GM12878 (cell line): ENCODE data around the gene ISY1. TPM values are rescaled to one million over a fixed set of nuclear protein-coding genes. Genes with fewer than 3 reads are reported as not detected.
"Not testable (repeated sequence)": the region's sequence is repeated elsewhere in the genome, so short reads cannot be mapped to it uniquely, and the experiment has no call there.

Experiments
- ATAC-seq: fragments of 200-7000 bp; cut with Tn5 transposase; 3 replicates; pipeline ENCODE4 v1.9.1; 2020; ENCODE audit warnings: mild to moderate bottlenecking, moderate library complexity
- BruUV-seq: library from RNA; stranded (reverse); fragments of 400-500 nt; replicated peaks from 2 replicates; lab custom pipeline; 2021; lab: Mats Ljungman, UMichigan
- CTCF ChIA-PET: fragments of 300-600 bp; sonication (Branson Sonifier 250); formaldehyde crosslinking; extraction: SDS; loops from one replicate; lab custom pipeline; 2021; ENCODE audit warnings: inconsistent platforms; lab: Yijun Ruan, JAX
- POLR2A ChIA-PET: fragments of 350-600 bp; formaldehyde crosslinking; extraction: SDS; loops from one replicate; lab custom pipeline; 2021; ENCODE audit warnings: inconsistent platforms; lab: Charles Lee
- RAD21 ChIA-PET: fragments of 300-600 bp; sonication (Branson Sonifier 250); formaldehyde crosslinking; loops from one replicate; lab custom pipeline; 2023; ENCODE audit warnings: antibody characterized with exemption; ENCODE audit not compliant: unreplicated experiment; lab: Charles Lee
- SMC1A ChIA-PET: fragments of 300-600 bp; sonication (Branson Sonifier 250); formaldehyde crosslinking; loops from one replicate; lab custom pipeline; 2023; ENCODE audit not compliant: unreplicated experiment, uncharacterized antibody; lab: Charles Lee
- DNase-seq: peaks from one replicate; pipeline ENCODE4 v3.0.0-alpha.2; 2011; ENCODE audit warnings: low read depth, low spot score
- FAIRE-seq: peaks from 3 replicates; lab custom pipeline; 2011; peaks lifted over from hg19 to GRCh38; lab: Jason Lieb, UNC
- H2AFZ ChIP-seq: 2 replicates; pipeline ENCODE4 v1.6.0; 2011; ENCODE audit warnings: low read depth, low read length, control low read depth; ENCODE audit not compliant: control insufficient read depth
- H3K27ac ChIP-seq: 2 replicates; pipeline ENCODE4 v1.5.1; 2011; ENCODE audit warnings: control low read depth; ENCODE audit not compliant: control insufficient read depth, insufficient read depth
- H3K27me3 ChIP-seq, 2 experiments: replicated peaks in 1 of 2; 2 replicates each; pipeline versions ENCODE4 v1.6.0 to v1.6.1; 2011; ENCODE audit warnings: low read length in 1 of 2; ENCODE audit not compliant: control insufficient read depth in 2 of 2, insufficient read depth in 2 of 2
- H3K36me3 ChIP-seq, 2 experiments: 2 replicates each; pipeline ENCODE4 v1.5.1; 2011; ENCODE audit warnings: low read length in 1 of 2; ENCODE audit not compliant: control insufficient read depth in 2 of 2, insufficient read depth in 2 of 2
- H3K4me1 ChIP-seq: 2 replicates; pipeline ENCODE4 v1.6.1; 2011; ENCODE audit warnings: mild to moderate bottlenecking, low read length, moderate library complexity, mixed read lengths; ENCODE audit not compliant: control insufficient read depth, insufficient read depth
- H3K4me2 ChIP-seq: 2 replicates; pipeline ENCODE4 v1.6.0; 2011; ENCODE audit warnings: control low read depth; ENCODE audit not compliant: control insufficient read depth, insufficient read depth
- H3K4me3 ChIP-seq: fragments of 200-600 bp; sonication (generic); 2 replicates; pipeline ENCODE4 v1.5.1; 2016
- H3K79me2 ChIP-seq: 2 replicates; pipeline ENCODE4 v1.6.0; 2011; ENCODE audit warnings: low read length; ENCODE audit not compliant: control insufficient read depth, insufficient read depth
- H3K9ac ChIP-seq: 2 replicates; pipeline ENCODE4 v1.8.0; 2011; ENCODE audit warnings: low read length, control low read depth, mixed read lengths; ENCODE audit not compliant: control insufficient read depth, insufficient read depth
- H3K9me3 ChIP-seq: replicated peaks from 3 replicates; pipeline ENCODE4 v1.5.1; 2011; ENCODE audit warnings: mild to moderate bottlenecking, low read length; ENCODE audit not compliant: control insufficient read depth, insufficient read depth
- H4K20me1 ChIP-seq: 2 replicates; pipeline ENCODE4 v1.6.0; 2011; ENCODE audit not compliant: control insufficient read depth, insufficient read depth
- CEBPB ChIP-seq, 2 experiments: fragments of 150-350 bp in 1 of 2; IDR thresholded peaks; 2 replicates each; pipeline ENCODE4 v1.6.1; 2012 to 2014; ENCODE audit warnings: low read depth in 2 of 2, low read length in 2 of 2, borderline replicate concordance in 1 of 2, inconsistent platforms in 1 of 2
- EZH2 ChIP-seq: IDR thresholded peaks from 2 replicates; pipeline ENCODE4 v1.6.1; 2012; ENCODE audit warnings: low read depth, mild to moderate bottlenecking, control low read depth, inconsistent platforms, low read length, borderline replicate concordance; ENCODE audit not compliant: control insufficient read depth
- MEF2A ChIP-seq: IDR thresholded peaks from 2 replicates; pipeline ENCODE4 v1.6.1; 2011; ENCODE audit warnings: low read depth, mild to moderate bottlenecking, low read length, moderate library complexity; ENCODE audit not compliant: insufficient read depth
- MTA2 ChIP-seq: fragments of 450-650 bp; IDR thresholded peaks from 2 replicates; pipeline ENCODE4 v1.6.1; 2016; ENCODE audit warnings: low read depth, mild to moderate bottlenecking, moderate library complexity
- MXI1 ChIP-seq: fragments of 150-350 bp; IDR thresholded peaks from 2 replicates; pipeline ENCODE4 v1.6.1; 2011; ENCODE audit warnings: low read depth, mild to moderate bottlenecking, inconsistent platforms, low read length, improper control_type of control experiment
- POLR2AphosphoS5 ChIP-seq: IDR thresholded peaks from 2 replicates; pipeline ENCODE4 v1.6.1; 2011; ENCODE audit warnings: mild to moderate bottlenecking, low read length, inconsistent platforms
- RCOR1 ChIP-seq: conservative IDR thresholded peaks from 2 replicates; pipeline ENCODE4 v1.6.1; 2012; ENCODE audit warnings: low read depth, low read length, improper control_type of control experiment
- SIX5 ChIP-seq: IDR thresholded peaks from 2 replicates; pipeline ENCODE4 v1.6.1; 2011; ENCODE audit warnings: mild to moderate bottlenecking, low read depth, low read length, moderate library complexity; ENCODE audit not compliant: severe bottlenecking
- SMAD1 ChIP-seq: fragments of 450-650 bp; IDR thresholded peaks from 2 replicates; pipeline ENCODE4 v1.6.1; 2018; ENCODE audit warnings: mild to moderate bottlenecking, low read depth; ENCODE audit not compliant: partially characterized antibody
- SMARCA5 ChIP-seq: fragments of 450-650 bp; IDR thresholded peaks from 2 replicates; pipeline ENCODE4 v1.6.1; 2017; ENCODE audit warnings: mild to moderate bottlenecking
- WGBS: methylation state at CpG from one replicate; pipeline ENCODE4 v1.1.6; 2016; ENCODE audit warnings: low lambda C conversion rate; ENCODE audit not compliant: insufficient replicate concordance, insufficient coverage; ENCODE audit errors: missing lambda C conversion rate; 5-methylcytosine and 5-hydroxymethylcytosine counted together
- in situ Hi-C: fragments of 300-500 bp; cut with MboI; formaldehyde crosslinking; loops from 9 replicates; pipeline ENCODE4 v1.14.3; 2018; ENCODE audit warnings: mixed read lengths
- intact Hi-C: fragments of 100-400 bp; cut with micrococcal nuclease; formaldehyde crosslinking; loops from one replicate; pipeline ENCODE4 v1.14.2; 2022; ENCODE audit not compliant: unreplicated experiment
- polyA plus RNA-seq, 11 experiments: library from polyadenylated mRNA; depleted of rRNA in 4 of 11; unstranded in 6 of 11; stranded (reverse) in 5 of 11; fragments of >200 nt; fragmentation: Nextera tagmentation in 4 of 11; fragmentation: Illumina TruSeq in 1 of 11; extraction: Ambion mirVana in 4 of 11; extraction: Trizol in 1 of 11; gene quantifications; 1 replicate in 1 of 11; 2 replicates in 10 of 11; pipeline versions ENCODE4 v1.2.1 to v1.2.3, GENCODE V29; 2011 to 2016; ENCODE audit warnings: inconsistent platforms in 2 of 11, missing spikeins in 2 of 11, low read depth in 1 of 11
- total RNA-seq, 4 experiments: library from RNA; depleted of rRNA in 3 of 4; stranded (reverse); fragments of >200 nt in 3 of 4; fragmentation: Illumina TruSeq in 1 of 4; extraction: Trizol in 1 of 4; gene quantifications; 2 replicates each; pipeline versions ENCODE4 v1.2.1 to v1.2.3, GENCODE V29; 2013 to 2021
- TF ChIP-seq, protein P1 (sequence below): IDR thresholded peaks from 2 replicates; pipeline ENCODE4 v1.6.1; 2012; ENCODE audit warnings: mild to moderate bottlenecking, low read depth, low read length

ISY1 gene
- total and polyA plus RNA-seq, 10 of the 15 experiments (the other 5 are each of a cell fraction or from before 2014, with no cell fraction given): 28.3 to 72.2 (median 44.7) TPM

DNA sequence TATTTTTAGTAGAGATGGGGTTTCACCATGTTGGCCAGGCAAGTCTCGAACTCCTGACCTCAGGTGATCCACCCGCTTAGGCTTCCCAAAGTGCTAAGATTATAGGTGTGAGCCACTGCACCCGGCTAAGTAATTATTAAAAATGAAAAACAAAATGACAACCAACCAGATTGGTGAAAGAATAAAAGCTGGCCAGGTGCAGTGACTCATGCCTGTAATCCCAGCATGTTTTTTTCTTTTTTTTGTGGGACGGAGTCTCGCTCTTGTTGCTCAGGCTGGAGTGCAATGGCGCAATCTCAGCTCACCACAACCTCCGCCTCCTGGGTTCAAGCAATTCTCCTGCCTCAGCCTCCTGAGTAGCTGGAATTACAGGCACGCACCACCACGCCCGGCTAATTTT, 24.6 kb downstream of the ISY1 start:
- ChIA-PET SMC1A (interaction anchor here (1.2 kb wide), 1 partner anchor 83 kb away, joined by 3 read pairs; no protein-coding TSS in a partner anchor), POLR2A (interaction anchor here (0.6 kb wide), 2 partner anchors 43 to 75 kb away, joined by 3 to 4 read pairs; no protein-coding TSS in a partner anchor), RAD21 (interaction anchor here (0.5 to 0.9 kb wide), 3 partner anchors 97 to 193 kb away, joined by 3 read pairs; no protein-coding TSS in a partner anchor)
- ATAC-seq, H3K4me3 ChIP-seq, DNase-seq, FAIRE-seq, H3K4me2 ChIP-seq, H3K9ac ChIP-seq, in situ Hi-C loops, H3K79me2 ChIP-seq, H3K4me1 ChIP-seq, H2AFZ ChIP-seq, BruUV-seq, H3K27me3 ChIP-seq, H3K27ac ChIP-seq, H4K20me1 ChIP-seq, CTCF ChIA-PET, intact Hi-C loops, H3K9me3 ChIP-seq: not testable (repeated sequence)
- peaks cover 16 to 18% of the 10 kb centered on the region in 2 experiments for H3K36me3 ChIP-seq
- WGBS: 100% methylated on average over 10 of the region's 10 CpGs

DNA sequence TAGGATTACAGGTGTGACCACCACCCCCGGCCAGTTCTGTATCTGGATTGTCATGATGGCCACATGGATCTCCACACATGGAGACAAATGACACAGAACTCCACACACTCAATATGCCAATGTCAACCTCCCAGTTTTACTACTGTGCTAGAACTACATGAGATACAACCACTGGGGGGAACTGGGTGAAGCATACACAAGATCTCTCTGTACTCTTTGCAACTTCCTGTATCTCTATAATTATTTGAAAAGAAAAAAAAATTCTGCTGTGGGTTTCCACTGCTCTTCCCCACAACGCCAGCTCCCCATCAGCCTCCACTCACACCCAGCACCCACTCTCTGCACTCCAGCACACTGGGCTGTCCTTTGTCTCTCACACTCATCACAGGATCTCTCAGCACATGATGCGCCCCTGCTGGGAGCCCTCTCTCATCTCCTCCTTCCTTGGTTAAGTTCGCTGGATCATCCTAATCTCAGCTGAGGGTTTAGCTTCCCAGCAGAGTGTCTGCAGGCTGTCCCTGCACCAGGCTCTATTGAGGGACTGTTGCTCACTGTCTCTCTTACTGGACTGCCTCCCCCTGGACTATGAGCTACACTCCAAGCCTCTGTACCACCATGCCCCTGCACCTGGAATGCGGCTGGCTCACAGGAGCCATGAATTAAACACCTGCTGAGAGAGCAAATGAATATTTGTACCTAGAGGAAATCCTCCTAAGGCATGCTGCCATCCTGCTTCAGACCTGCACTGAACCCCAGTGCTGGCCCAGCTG, 28.6 kb downstream of the ISY1 start:
- no TSS peak for BruUV-seq
- ChIA-PET POLR2A (interaction anchor here (0.5 to 0.7 kb wide), 2 partner anchors 11 to 213 kb away, joined by 5 to 6 read pairs; partner anchors contain the start of gene RAB43), CTCF (interaction anchor here (0.6 to 1.1 kb wide), 2 partner anchors 79 kb away, joined by 3 read pairs; no protein-coding TSS in a partner anchor), SMC1A (interaction anchor here (0.6 to 2.1 kb wide), 3 partner anchors 9 to 15 kb away, joined by 3 to 5 read pairs (median 3); partner anchors contain the start of gene RAB43), RAD21 (interaction anchor here (1.6 kb wide), 1 partner anchor 79 kb away, joined by 4 read pairs; no protein-coding TSS in a partner anchor)
- intact Hi-C loops: no loop called here
- no peaks in the 10 kb centered on the region for H3K79me2 ChIP-seq
- 96% methylated on average over 5 of the region's 5 CpGs for WGBS
- no peak overlapping the region for H3K4me2 ChIP-seq
- no peak overlapping the region for H2AFZ ChIP-seq
- H3K27me3 ChIP-seq: no peaks in the 10 kb centered on the region
- no peak for FAIRE-seq
- no peaks in the 10 kb centered on the region for H3K4me1 ChIP-seq
- peaks cover 17 to 23% of the 10 kb centered on the region in 2 experiments; a peak in 3 of 4 replicates for H3K36me3 ChIP-seq
- no peak for ATAC-seq
- no peak overlapping the region for H3K4me3 ChIP-seq
- H3K9ac ChIP-seq: no peak overlapping the region
- in situ Hi-C loops: no loop called here
- H3K27ac ChIP-seq: no peak overlapping the region
- no peaks in the 10 kb centered on the region for H3K9me3 ChIP-seq
- H4K20me1 ChIP-seq: no peaks in the 10 kb centered on the region
- no peak for DNase-seq
- TF ChIP-seq MXI1 (no peak), POLR2AphosphoS5 (no peak), CEBPB (IDR thresholded peaks at IDR 0.05; ENCODE audit: borderline replicate concordance in 1 of 2, low read depth in 2 of 2, low read length in 2 of 2) (no peak), EZH2 (no peak), SMARCA5 (no peak), MTA2 (no peak), SIX5 (no peak), MEF2A (no peak), SMAD1 (no peak), RCOR1 (no peak)
- TF ChIP-seq, protein P1, sequence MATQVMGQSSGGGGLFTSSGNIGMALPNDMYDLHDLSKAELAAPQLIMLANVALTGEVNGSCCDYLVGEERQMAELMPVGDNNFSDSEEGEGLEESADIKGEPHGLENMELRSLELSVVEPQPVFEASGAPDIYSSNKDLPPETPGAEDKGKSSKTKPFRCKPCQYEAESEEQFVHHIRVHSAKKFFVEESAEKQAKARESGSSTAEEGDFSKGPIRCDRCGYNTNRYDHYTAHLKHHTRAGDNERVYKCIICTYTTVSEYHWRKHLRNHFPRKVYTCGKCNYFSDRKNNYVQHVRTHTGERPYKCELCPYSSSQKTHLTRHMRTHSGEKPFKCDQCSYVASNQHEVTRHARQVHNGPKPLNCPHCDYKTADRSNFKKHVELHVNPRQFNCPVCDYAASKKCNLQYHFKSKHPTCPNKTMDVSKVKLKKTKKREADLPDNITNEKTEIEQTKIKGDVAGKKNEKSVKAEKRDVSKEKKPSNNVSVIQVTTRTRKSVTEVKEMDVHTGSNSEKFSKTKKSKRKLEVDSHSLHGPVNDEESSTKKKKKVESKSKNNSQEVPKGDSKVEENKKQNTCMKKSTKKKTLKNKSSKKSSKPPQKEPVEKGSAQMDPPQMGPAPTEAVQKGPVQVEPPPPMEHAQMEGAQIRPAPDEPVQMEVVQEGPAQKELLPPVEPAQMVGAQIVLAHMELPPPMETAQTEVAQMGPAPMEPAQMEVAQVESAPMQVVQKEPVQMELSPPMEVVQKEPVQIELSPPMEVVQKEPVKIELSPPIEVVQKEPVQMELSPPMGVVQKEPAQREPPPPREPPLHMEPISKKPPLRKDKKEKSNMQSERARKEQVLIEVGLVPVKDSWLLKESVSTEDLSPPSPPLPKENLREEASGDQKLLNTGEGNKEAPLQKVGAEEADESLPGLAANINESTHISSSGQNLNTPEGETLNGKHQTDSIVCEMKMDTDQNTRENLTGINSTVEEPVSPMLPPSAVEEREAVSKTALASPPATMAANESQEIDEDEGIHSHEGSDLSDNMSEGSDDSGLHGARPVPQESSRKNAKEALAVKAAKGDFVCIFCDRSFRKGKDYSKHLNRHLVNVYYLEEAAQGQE: no peak
